PC-9 (cell line): Measurements from ENCODE around the gene CMSS1. TPM values are rescaled to one million over a fixed set of nuclear protein-coding genes. Genes with fewer than 3 reads are reported as not detected.

Experiments used
- BruUV-seq: library from RNA; stranded (reverse); fragments of 400-500 nt; replicated peaks from 2 replicates; lab custom pipeline; 2021; lab: Mats Ljungman, UMichigan
- CTCF ChIA-PET: fragments of 300-600 bp; sonication (Branson Sonifier 250); formaldehyde crosslinking; loops from one replicate; lab custom pipeline; 2022; ENCODE audit warnings: antibody characterized with exemption; lab: Charles Lee
- POLR2A ChIA-PET: fragments of 300-600 bp; sonication (Branson Sonifier 250); formaldehyde crosslinking; loops from one replicate; lab custom pipeline; 2022; ENCODE audit warnings: antibody characterized with exemption; ENCODE audit not compliant: unreplicated experiment; lab: Charles Lee
- DNase-seq, 2 experiments: peaks; one replicate each; pipeline versions ENCODE4 v3.0.0 to v3.0.0-alpha.2; 2015 to 2022; ENCODE audit warnings: mixed read lengths in 1 of 2
- H2AFZ ChIP-seq: fragments of 200-600 bp; sonication (generic); 2 replicates; pipeline ENCODE4 v1.8.1; 2017; ENCODE audit warnings: antibody characterized with exemption
- H3F3A ChIP-seq: fragments of 200-600 bp; sonication (generic); 2 replicates; pipeline ENCODE4 v1.8.1; 2017; ENCODE audit warnings: antibody characterized with exemption, mild to moderate bottlenecking, low read depth; ENCODE audit not compliant: insufficient read depth
- H3K27ac ChIP-seq: fragments of 200-600 bp; sonication (generic); 2 replicates; pipeline ENCODE4 v1.6.1; 2016; ENCODE audit warnings: mixed run types
- H3K27me3 ChIP-seq: fragments of 200-600 bp; sonication (generic); 2 replicates; pipeline ENCODE4 v1.6.1; 2016; ENCODE audit warnings: low read depth, mixed run types; ENCODE audit not compliant: insufficient read depth
- H3K36me3 ChIP-seq: fragments of 200-600 bp; sonication (generic); 2 replicates; pipeline ENCODE4 v1.6.1; 2016; ENCODE audit warnings: low read depth, mixed run types
- H3K4me1 ChIP-seq: fragments of 200-600 bp; sonication (generic); replicated peaks from 2 replicates; pipeline ENCODE4 v1.6.1; 2016; ENCODE audit warnings: mixed run types; ENCODE audit not compliant: insufficient read depth
- H3K4me2 ChIP-seq: fragments of 200-600 bp; sonication (generic); 2 replicates; pipeline ENCODE4 v1.6.1; 2017; ENCODE audit warnings: mixed run types
- H3K4me3 ChIP-seq: fragments of 200-600 bp; sonication (generic); 2 replicates; pipeline ENCODE4 v1.6.1; 2016; ENCODE audit warnings: mixed run types
- H3K79me2 ChIP-seq: fragments of 200-600 bp; sonication (generic); 2 replicates; pipeline ENCODE4 v1.6.1; 2017; ENCODE audit warnings: low read depth, mixed run types
- H3K9me2 ChIP-seq: fragments of 200-600 bp; sonication (generic); 2 replicates; pipeline ENCODE4 v1.8.1; 2017; ENCODE audit warnings: mild to moderate bottlenecking; ENCODE audit not compliant: insufficient read depth
- H3K9me3 ChIP-seq: fragments of 200-600 bp; sonication (generic); 2 replicates; pipeline ENCODE4 v1.8.1; 2016; ENCODE audit warnings: low read depth; ENCODE audit not compliant: insufficient read depth
- H4K20me1 ChIP-seq: fragments of 200-600 bp; sonication (generic); 2 replicates; pipeline ENCODE4 v1.8.1; 2017; ENCODE audit not compliant: insufficient read depth
- EZH2 ChIP-seq: fragments of 200-600 bp; sonication (generic); IDR thresholded peaks from 2 replicates; pipeline ENCODE4 v1.8.0; 2017; ENCODE audit warnings: antibody characterized with exemption, low read depth
- intact Hi-C: fragments of 100-400 bp; cut with micrococcal nuclease; formaldehyde crosslinking; loops from one replicate; pipeline ENCODE4 v1.10.0; 2022; ENCODE audit not compliant: unreplicated experiment
- total RNA-seq: library from RNA; stranded (reverse); gene quantifications from 2 replicates; pipeline ENCODE4 v1.2.3, GENCODE V29; 2021
- TF ChIP-seq, protein P1 (sequence below): fragments of 200-600 bp; sonication (generic); conservative IDR thresholded peaks from 2 replicates; pipeline ENCODE4 v1.6.1; 2017; ENCODE audit warnings: mixed run types, antibody characterized with exemption, mild to moderate bottlenecking, moderate library complexity

CMSS1 gene
- total RNA-seq, 1 experiment from 2014 or later: 98.9 TPM

GRCh38 chr3:100170486-100170885 is 352.8 kb downstream of the CMSS1 start:
- CTCF ChIA-PET: no interaction called here
- Histone ChIP-seq H3F3A (peaks cover 4% of the 10 kb centered on the region; the same call in 1 of the 2 replicates), H4K20me1 (no peaks in the 10 kb centered on the region), H3K79me2 (no peaks in the 10 kb centered on the region), H3K4me2 (no peak overlapping the region), H3K36me3 (peaks cover 21% of the 10 kb centered on the region; the same call in 1 of the 2 replicates), H2AFZ (no peak overlapping the region), H3K27ac (no peak overlapping the region), H3K9me2 (no peaks in the 10 kb centered on the region), H3K4me1 (peaks cover 22% of the 10 kb centered on the region), H3K27me3 (no peaks in the 10 kb centered on the region), H3K9me3 (no peaks in the 10 kb centered on the region), H3K4me3 (no peak overlapping the region)
- no TSS peak for BruUV-seq
- POLR2A ChIA-PET: no interaction called here
- no peak for TF ChIP-seq EZH2
- TF ChIP-seq, protein P1, sequence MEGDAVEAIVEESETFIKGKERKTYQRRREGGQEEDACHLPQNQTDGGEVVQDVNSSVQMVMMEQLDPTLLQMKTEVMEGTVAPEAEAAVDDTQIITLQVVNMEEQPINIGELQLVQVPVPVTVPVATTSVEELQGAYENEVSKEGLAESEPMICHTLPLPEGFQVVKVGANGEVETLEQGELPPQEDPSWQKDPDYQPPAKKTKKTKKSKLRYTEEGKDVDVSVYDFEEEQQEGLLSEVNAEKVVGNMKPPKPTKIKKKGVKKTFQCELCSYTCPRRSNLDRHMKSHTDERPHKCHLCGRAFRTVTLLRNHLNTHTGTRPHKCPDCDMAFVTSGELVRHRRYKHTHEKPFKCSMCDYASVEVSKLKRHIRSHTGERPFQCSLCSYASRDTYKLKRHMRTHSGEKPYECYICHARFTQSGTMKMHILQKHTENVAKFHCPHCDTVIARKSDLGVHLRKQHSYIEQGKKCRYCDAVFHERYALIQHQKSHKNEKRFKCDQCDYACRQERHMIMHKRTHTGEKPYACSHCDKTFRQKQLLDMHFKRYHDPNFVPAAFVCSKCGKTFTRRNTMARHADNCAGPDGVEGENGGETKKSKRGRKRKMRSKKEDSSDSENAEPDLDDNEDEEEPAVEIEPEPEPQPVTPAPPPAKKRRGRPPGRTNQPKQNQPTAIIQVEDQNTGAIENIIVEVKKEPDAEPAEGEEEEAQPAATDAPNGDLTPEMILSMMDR: no peak
- intact Hi-C loops: no loop called here
- DNase-seq: no peak

- no peak overlapping the region for H2AFZ ChIP-seq
- no peaks in the 10 kb centered on the region for H4K20me1 ChIP-seq
- intact Hi-C loops: no loop called here
- no peaks in the 10 kb centered on the region for H3K9me3 ChIP-seq
- DNase-seq: peak in 1 of 2 experiments; percentile 68
- H3K79me2 ChIP-seq: no peaks in the 10 kb centered on the region
- H3F3A ChIP-seq: no peaks in the 10 kb centered on the region
- H3K27ac ChIP-seq: no peak overlapping the region
- peaks cover 13% of the 10 kb centered on the region for H3K4me1 ChIP-seq
- H3K27me3 ChIP-seq: no peaks in the 10 kb centered on the region
- H3K4me3 ChIP-seq: no peak overlapping the region
- no peak overlapping the region for H3K4me2 ChIP-seq
- BruUV-seq: no TSS peak
- H3K36me3 ChIP-seq: peaks cover 21% of the 10 kb centered on the region; the same call in 1 of the 2 replicates
- CTCF ChIA-PET: no interaction called here
- H3K9me2 ChIP-seq: no peaks in the 10 kb centered on the region
- TF ChIP-seq, protein P1: no peak
- TF ChIP-seq EZH2: no peak
- POLR2A ChIA-PET: no interaction called here
These were observed 353.7 kb downstream of the CMSS1 start for GRCh38 chr3:100171211-100171914.

DNA sequence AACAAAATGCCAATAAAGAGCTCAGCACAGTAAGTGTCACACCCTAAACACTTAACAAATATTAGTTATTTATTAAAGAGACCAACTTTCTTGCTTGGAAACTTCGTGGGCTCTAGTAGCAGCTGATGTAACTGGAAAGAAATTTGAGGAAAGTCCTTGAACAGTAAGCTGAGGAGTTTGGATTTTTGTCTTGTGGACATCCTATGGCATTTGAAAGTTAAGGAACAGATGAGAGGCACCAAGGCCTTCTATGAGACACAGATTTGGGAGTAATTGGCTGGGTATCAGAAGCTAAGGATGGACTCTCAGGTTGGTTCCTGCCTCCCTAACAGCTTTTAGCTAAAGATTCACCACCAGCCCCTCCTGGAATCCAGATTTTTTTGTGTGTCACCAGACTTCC is 356.3 kb downstream of the CMSS1 start:
- BruUV-seq: no TSS peak
- intact Hi-C loops: no loop called here
- no peak for TF ChIP-seq EZH2
- TF ChIP-seq, protein P1: no peak
- no peak overlapping the region for H2AFZ ChIP-seq
- ChIA-PET POLR2A (no interaction called here), CTCF (no interaction called here)
- H4K20me1 ChIP-seq: no peaks in the 10 kb centered on the region
- 0 out of 2 replicates have a peak, but pooled peaks cover 10% of the 10 kb centered on the region for H3K4me1 ChIP-seq
- no peak for DNase-seq
- H3K9me2 ChIP-seq: no peaks in the 10 kb centered on the region
- H3K79me2 ChIP-seq: no peaks in the 10 kb centered on the region
- no peaks in the 10 kb centered on the region for H3F3A ChIP-seq
- peaks cover 2% of the 10 kb centered on the region; the same call in 1 of the 2 replicates for H3K9me3 ChIP-seq
- H3K27me3 ChIP-seq: no peaks in the 10 kb centered on the region
- no peak overlapping the region for H3K4me3 ChIP-seq
- H3K36me3 ChIP-seq: peaks cover 22% of the 10 kb centered on the region
- H3K27ac ChIP-seq: no peak overlapping the region
- no peak overlapping the region for H3K4me2 ChIP-seq
